ENCODE data around the gene ZCCHC10. TPM values are rescaled to one million over a fixed set of nuclear protein-coding genes. Genes with fewer than 3 reads are reported as not detected.

Gene ZCCHC10
- total and polyA plus RNA-seq, 2 donors (not counting 3 experiments of a cell fraction or from before 2014, with no cell fraction given) = 25.9 to 32.1 TPM

GRCh38 chr5:133056891-133057290 lies 30.5 kb upstream of the ZCCHC10 start:
- H3K36me3 ChIP-seq (ENCODE audit: control insufficient read depth in 2 of 2, extremely low read depth in 1 of 2, insufficient read depth in 2 of 2, low read length in 2 of 2) = no peaks in the 10 kb centered on the region
- H3K9ac ChIP-seq (replicated peaks; ENCODE audit: extremely low read depth, insufficient read depth, low read length) = no peak overlapping the region
- H3K27ac ChIP-seq (ENCODE audit: insufficient read depth, low read depth, low read length) = no peak overlapping the region
- ChIA-PET POLR2A (no interaction called here), CTCF (no interaction called here)
- H3K79me2 ChIP-seq (ENCODE audit: control insufficient read depth, insufficient read depth, low read length) = peaks cover 97% of the 10 kb centered on the region
- no peak overlapping the region for H2AFZ ChIP-seq (ENCODE audit: low read depth, low read length)
- H3K27me3 ChIP-seq (ENCODE audit: control insufficient read depth in 2 of 2, insufficient read depth in 2 of 2, low read length in 2 of 2) = no peaks in the 10 kb centered on the region
- intact Hi-C loops (cut with micrococcal nuclease) = loop anchor here (10.0 kb wide), 1 partner anchor 672 kb away; no protein-coding TSS in a partner anchor
- peaks cover 5% of the 10 kb centered on the region for H4K20me1 ChIP-seq (replicated peaks; ENCODE audit: control insufficient read depth, extremely low read depth, insufficient read depth, low read length)
- no peak overlapping the region for H3K4me3 ChIP-seq (replicated peaks in 1 of 3; ENCODE audit: insufficient read depth in 1 of 3, low read depth in 1 of 3, low read length in 3 of 3)
- no peak for TF ChIP-seq GATA2 (IDR thresholded peaks at IDR 0.05; ENCODE audit: insufficient read depth, insufficient read length, low read depth, low read length)
- no peak for TF ChIP-seq FOS (IDR thresholded peaks at IDR 0.05; ENCODE audit: borderline replicate concordance, insufficient read depth, low read length)
- no peak for TF ChIP-seq MAX (IDR thresholded peaks at IDR 0.05; ENCODE audit: insufficient read depth, insufficient read length)
- no peak for TF ChIP-seq POLR2AphosphoS5 (IDR thresholded peaks at IDR 0.05; ENCODE audit: insufficient read depth, low read depth, low read length)
- TF ChIP-seq, protein P1, sequence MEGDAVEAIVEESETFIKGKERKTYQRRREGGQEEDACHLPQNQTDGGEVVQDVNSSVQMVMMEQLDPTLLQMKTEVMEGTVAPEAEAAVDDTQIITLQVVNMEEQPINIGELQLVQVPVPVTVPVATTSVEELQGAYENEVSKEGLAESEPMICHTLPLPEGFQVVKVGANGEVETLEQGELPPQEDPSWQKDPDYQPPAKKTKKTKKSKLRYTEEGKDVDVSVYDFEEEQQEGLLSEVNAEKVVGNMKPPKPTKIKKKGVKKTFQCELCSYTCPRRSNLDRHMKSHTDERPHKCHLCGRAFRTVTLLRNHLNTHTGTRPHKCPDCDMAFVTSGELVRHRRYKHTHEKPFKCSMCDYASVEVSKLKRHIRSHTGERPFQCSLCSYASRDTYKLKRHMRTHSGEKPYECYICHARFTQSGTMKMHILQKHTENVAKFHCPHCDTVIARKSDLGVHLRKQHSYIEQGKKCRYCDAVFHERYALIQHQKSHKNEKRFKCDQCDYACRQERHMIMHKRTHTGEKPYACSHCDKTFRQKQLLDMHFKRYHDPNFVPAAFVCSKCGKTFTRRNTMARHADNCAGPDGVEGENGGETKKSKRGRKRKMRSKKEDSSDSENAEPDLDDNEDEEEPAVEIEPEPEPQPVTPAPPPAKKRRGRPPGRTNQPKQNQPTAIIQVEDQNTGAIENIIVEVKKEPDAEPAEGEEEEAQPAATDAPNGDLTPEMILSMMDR (IDR thresholded peaks at IDR 0.05; ENCODE audit: extremely low read depth in 1 of 2, insufficient read depth in 1 of 2, low read depth in 1 of 2, low read length in 2 of 2) = no peak
- no peak for TF ChIP-seq EZH2 (IDR thresholded peaks at IDR 0.05; ENCODE audit: borderline replicate concordance, low read depth, low read length, severe bottlenecking)
- no peak for TF ChIP-seq MYC (IDR thresholded peaks at IDR 0.05; ENCODE audit: low read depth, low read length)
- TF ChIP-seq JUN (IDR thresholded peaks at IDR 0.05; ENCODE audit: borderline replicate concordance, insufficient read depth, insufficient read length, low read depth) = no peak
- no peak for TF ChIP-seq POLR2A (IDR thresholded peaks at IDR 0.05; ENCODE audit: low read depth, low read length)
- no peak for FAIRE-seq
- peaks cover 11% of the 10 kb centered on the region for H3K4me1 ChIP-seq (ENCODE audit: control insufficient read depth, extremely low read depth, insufficient read depth, low read length)
- dilution Hi-C loops (cut with MboI; ENCODE audit: extremely low pct_ligation_motif_present, low sequenced_read_pairs) = no loop called here
- no peak for DNase-seq (ENCODE audit: low read depth, low spot score)
- H3K9me3 ChIP-seq (replicated peaks; ENCODE audit: control insufficient read depth, insufficient read depth, low read length) = no peaks in the 10 kb centered on the region
- no peak overlapping the region for H3K4me2 ChIP-seq (ENCODE audit: insufficient read depth, low read length)
- no TSS peak for BruUV-seq (replicated peaks)
- H3K9me1 ChIP-seq (replicated peaks; ENCODE audit: control insufficient read depth, extremely low read depth, insufficient read depth, low read length) = no peaks in the 10 kb centered on the region

Data from endothelial cell of umbilical vein (primary cell).